Activated CD8-positive, alpha-beta T cell treated with anti-CD3 and anti-CD28 coated beads, Interleukin-2, amount 10 ng/mL, durations not matched to agents 7 days and 5 days (primary cell): ENCODE data around the gene NLE1. TPM values are rescaled to one million over a fixed set of nuclear protein-coding genes. Genes with fewer than 3 reads are reported as not detected.

Experiments
- ATAC-seq: fragments of 150-1000 bp; cut with Tn5 transposase; one replicate; pipeline ENCODE4 v1.10.0; 2021; ENCODE audit warnings: moderate library complexity
- CTCF ChIA-PET: fragments of 350-600 bp; sonication (Branson Sonifier 250); formaldehyde crosslinking; loops from one replicate; lab custom pipeline; 2021; ENCODE audit warnings: antibody characterized with exemption; lab: Charles Lee
- POLR2A ChIA-PET: fragments of 350-600 bp; sonication (Branson Sonifier 250); formaldehyde crosslinking; loops from one replicate; lab custom pipeline; 2021; ENCODE audit warnings: antibody characterized with exemption; lab: Charles Lee
- DNase-seq: peaks from one replicate; pipeline ENCODE4 v3.0.0-alpha.2; 2020
- H3K27ac Mint-ChIP-seq: one replicate; pipeline ENCODE4 v1.8.0; 2021; ENCODE audit warnings: mild to moderate bottlenecking, mixed read lengths
- H3K27me3 Mint-ChIP-seq: one replicate; pipeline ENCODE4 v1.8.0; 2021; ENCODE audit warnings: low read depth, mixed read lengths
- H3K36me3 Mint-ChIP-seq: one replicate; pipeline ENCODE4 v1.8.0; 2021; ENCODE audit warnings: low read depth, mixed read lengths
- H3K4me1 Mint-ChIP-seq: one replicate; pipeline ENCODE4 v1.8.0; 2021; ENCODE audit warnings: low read depth, mixed read lengths
- H3K4me3 Mint-ChIP-seq: one replicate; pipeline ENCODE4 v1.8.0; 2021; ENCODE audit warnings: mild to moderate bottlenecking, mixed read lengths
- H3K9me3 Mint-ChIP-seq: one replicate; pipeline ENCODE4 v1.8.0; 2022; ENCODE audit warnings: mixed read lengths; ENCODE audit not compliant: insufficient read depth
- total RNA-seq, 2 experiments: library from RNA; stranded (reverse); gene quantifications; one replicate each; pipeline ENCODE4 v1.2.3, GENCODE V29; 2021

NLE1 gene
- total RNA-seq, 2 experiments from 2014 or later: 22.1 to 23.3 TPM

- ChIA-PET POLR2A (interaction anchor here (0.6 to 2.3 kb wide), 8 partner anchors 7 to 64 kb away, joined by 3 to 11 read pairs (median 4); partner anchors contain the start of gene RFFL), CTCF (interaction anchor here (0.6 to 3.2 kb wide), 12 partner anchors 23 to 770 kb away, joined by 3 to 12 read pairs (median 4); partner anchors contain the start of gene RFFL)
- Mint-ChIP-seq H3K27ac (peak overlapping the region; percentile 86), H3K27me3 (no peaks in the 10 kb centered on the region), H3K36me3 (peaks cover 5% of the 10 kb centered on the region), H3K9me3 (no peaks in the 10 kb centered on the region), H3K4me1 (peaks cover 60% of the 10 kb centered on the region), H3K4me3 (peak overlapping the region; percentile 88)
- no peak for ATAC-seq
- no peak for DNase-seq
Observed at GRCh38 chr17:35086931-35087573, 55.1 kb downstream of the NLE1 start.

DNA sequence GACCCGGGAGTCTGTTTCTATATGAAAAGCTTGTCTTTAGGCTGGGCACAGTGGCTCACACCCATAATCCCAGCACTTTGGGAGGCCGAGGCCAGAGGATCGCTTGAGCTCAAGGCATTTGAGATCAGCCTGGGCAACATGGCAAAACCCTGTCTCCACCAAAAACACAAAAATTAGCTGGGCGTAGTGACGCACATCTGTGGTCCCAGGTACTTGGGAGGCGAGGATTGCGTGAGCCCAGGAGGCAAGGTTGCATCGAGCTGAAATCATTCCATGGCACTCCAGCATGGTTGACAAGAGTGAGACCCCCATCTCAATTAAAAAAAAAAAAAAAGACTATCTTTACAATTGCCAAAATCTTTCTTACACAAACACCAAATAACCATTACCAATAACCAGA, 55.9 kb downstream of the NLE1 start:
- ATAC-seq: no peak
- no peaks in the 10 kb centered on the region for H3K9me3 Mint-ChIP-seq
- H3K27me3 Mint-ChIP-seq: no peaks in the 10 kb centered on the region
- H3K4me3 Mint-ChIP-seq: no peak overlapping the region
- H3K27ac Mint-ChIP-seq: no peak overlapping the region
- peaks cover 6% of the 10 kb centered on the region for H3K36me3 Mint-ChIP-seq
- no peak for DNase-seq
- POLR2A ChIA-PET: interaction anchor here (0.6 to 2.3 kb wide), 3 partner anchors 22 to 40 kb away, joined by 3 to 11 read pairs (median 6); partner anchors contain the start of gene RFFL
- H3K4me1 Mint-ChIP-seq: peaks cover 67% of the 10 kb centered on the region
- CTCF ChIA-PET: interaction anchor here (0.7 to 3.2 kb wide), 7 partner anchors 13 to 93 kb away, joined by 3 to 11 read pairs (median 4); no protein-coding TSS in a partner anchor

- Mint-ChIP-seq H3K4me1 (peaks cover 71% of the 10 kb centered on the region), H3K9me3 (no peaks in the 10 kb centered on the region), H3K36me3 (peaks cover 9% of the 10 kb centered on the region), H3K27me3 (no peaks in the 10 kb centered on the region), H3K4me3 (no peak overlapping the region), H3K27ac (no peak overlapping the region)
- ChIA-PET CTCF (interaction anchor here (0.8 to 3.2 kb wide), 7 partner anchors 12 to 86 kb away, joined by 3 to 11 read pairs (median 4); partner anchors contain the start of gene RFFL), POLR2A (interaction anchor here (0.6 to 2.3 kb wide), 3 partner anchors 21 to 96 kb away, joined by 3 to 11 read pairs (median 6); partner anchors contain the start of gene RFFL)
- no peak for DNase-seq
- no peak for ATAC-seq
Observed at GRCh38 chr17:35084987-35085386, 57.1 kb downstream of the NLE1 start.

DNA sequence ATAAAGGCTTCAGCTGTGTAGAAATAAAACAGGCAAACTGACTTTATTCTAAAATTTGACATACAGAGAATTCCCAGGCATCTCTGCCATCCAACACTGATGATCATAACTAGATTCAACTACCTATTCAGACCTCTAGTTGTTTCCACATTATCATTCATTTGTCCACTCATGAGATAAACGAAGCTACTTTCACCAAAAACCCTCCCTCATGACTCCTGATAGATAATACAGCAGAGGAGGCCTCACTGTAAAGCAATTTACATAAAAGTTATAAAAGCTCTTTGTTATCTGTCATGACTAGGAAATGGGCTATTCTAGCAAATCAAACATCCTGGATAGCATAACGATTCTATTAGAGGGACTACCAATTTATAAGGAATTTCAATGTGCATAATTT, 59.0 kb downstream of the NLE1 start:
- POLR2A ChIA-PET: interaction anchor here (0.6 to 4.0 kb wide), 3 partner anchors 19 to 160 kb away, joined by 3 to 20 read pairs (median 3); partner anchors contain the start of genes RFFL and SLFN5
- Mint-ChIP-seq H3K4me1 (peaks cover 69% of the 10 kb centered on the region), H3K9me3 (no peaks in the 10 kb centered on the region), H3K4me3 (no peak overlapping the region), H3K27ac (no peak overlapping the region), H3K36me3 (peaks cover 16% of the 10 kb centered on the region), H3K27me3 (no peaks in the 10 kb centered on the region)
- CTCF ChIA-PET: interaction anchor here (0.9 to 4.7 kb wide), 7 partner anchors 10 to 102 kb away, joined by 4 to 30 read pairs (median 6); partner anchors contain the start of genes RAD51D and RFFL
- ATAC-seq: no peak
- no peak for DNase-seq

GRCh38 chr17:35082073-35082657, 59.9 kb downstream of the NLE1 start:
- ATAC-seq (no peak), DNase-seq (no peak)
- Mint-ChIP-seq H3K27ac (peak overlapping the region; percentile 84), H3K4me1 (peaks cover 63% of the 10 kb centered on the region), H3K4me3 (peak overlapping the region; percentile 53), H3K27me3 (no peaks in the 10 kb centered on the region), H3K9me3 (no peaks in the 10 kb centered on the region), H3K36me3 (peaks cover 18% of the 10 kb centered on the region)
- ChIA-PET POLR2A (interaction anchor here (0.9 to 4.0 kb wide), 4 partner anchors 18 to 161 kb away, joined by 3 to 20 read pairs (median 4); partner anchors contain the start of genes RFFL and SLFN5), CTCF (interaction anchor here (0.9 to 4.7 kb wide), 9 partner anchors 9 to 101 kb away, joined by 3 to 30 read pairs (median 4); partner anchors contain the start of genes RAD51D and RFFL)

DNA sequence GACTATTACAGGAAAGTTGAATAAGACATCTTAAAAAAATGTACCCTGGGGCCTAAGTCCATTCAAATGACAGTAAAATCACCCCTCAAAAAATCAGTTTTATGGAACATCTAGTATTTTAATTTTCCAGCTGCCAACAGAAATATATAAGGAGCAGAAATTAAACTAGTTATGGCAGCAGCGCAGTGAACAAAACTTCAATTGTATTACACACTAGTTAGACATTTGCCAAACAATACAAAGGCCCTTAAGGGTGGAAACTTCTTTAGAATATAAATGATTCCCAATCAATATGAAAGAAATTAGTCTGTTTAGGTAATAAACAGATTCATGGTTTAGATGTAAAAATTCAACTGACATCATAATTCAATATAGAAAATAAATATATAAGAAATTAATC, 60.5 kb downstream of the NLE1 start:
- DNase-seq (no peak), ATAC-seq (no peak)
- H3K36me3 Mint-ChIP-seq: peaks cover 20% of the 10 kb centered on the region
- no peaks in the 10 kb centered on the region for H3K9me3 Mint-ChIP-seq
- no peak overlapping the region for H3K27ac Mint-ChIP-seq
- H3K4me3 Mint-ChIP-seq: no peak overlapping the region
- no peaks in the 10 kb centered on the region for H3K27me3 Mint-ChIP-seq
- peaks cover 61% of the 10 kb centered on the region for H3K4me1 Mint-ChIP-seq
- POLR2A ChIA-PET: interaction anchor here (0.9 to 4.0 kb wide), 3 partner anchors 18 to 59 kb away, joined by 3 to 20 read pairs (median 4); partner anchors contain the start of gene RFFL
- CTCF ChIA-PET: interaction anchor here (0.8 to 4.7 kb wide), 9 partner anchors 9 to 82 kb away, joined by 3 to 30 read pairs (median 6); partner anchors contain the start of genes RAD51D and RFFL

DNA sequence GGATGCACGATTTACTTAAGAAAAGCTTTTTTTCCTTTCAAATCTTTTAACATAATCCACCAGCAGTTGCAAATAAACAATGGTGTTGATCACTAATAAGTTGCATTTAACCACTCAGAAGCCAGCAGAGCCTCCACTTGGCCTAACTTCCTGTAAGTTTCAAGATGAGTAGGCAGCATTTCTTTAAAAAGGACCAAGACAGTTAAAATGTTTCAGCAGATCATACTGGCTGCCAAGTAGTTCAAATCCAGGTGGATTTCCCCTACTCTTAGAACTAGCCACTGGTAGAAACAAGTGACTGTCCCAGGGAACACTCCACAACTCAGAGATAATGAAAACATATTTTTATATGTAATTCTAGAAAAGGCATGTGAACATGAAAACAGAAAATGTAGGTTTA, 61.6 kb downstream of the NLE1 start:
- peaks cover 57% of the 10 kb centered on the region for H3K4me1 Mint-ChIP-seq
- CTCF ChIA-PET: interaction anchor here (0.8 to 4.7 kb wide), 7 partner anchors 9 to 58 kb away, joined by 3 to 30 read pairs (median 6); partner anchors contain the start of genes RAD51D and RFFL
- POLR2A ChIA-PET: interaction anchor here (1.0 to 4.0 kb wide), 5 partner anchors 9 to 59 kb away, joined by 3 to 20 read pairs (median 4); partner anchors contain the start of genes RAD51D and RFFL
- H3K27ac Mint-ChIP-seq: peak overlapping the region; percentile 63
- H3K4me3 Mint-ChIP-seq: peak overlapping the region; percentile 29
- H3K9me3 Mint-ChIP-seq: no peaks in the 10 kb centered on the region
- ATAC-seq: peak; percentile 73
- H3K36me3 Mint-ChIP-seq: peaks cover 21% of the 10 kb centered on the region
- peak; percentile 49 for DNase-seq
- no peaks in the 10 kb centered on the region for H3K27me3 Mint-ChIP-seq

DNA sequence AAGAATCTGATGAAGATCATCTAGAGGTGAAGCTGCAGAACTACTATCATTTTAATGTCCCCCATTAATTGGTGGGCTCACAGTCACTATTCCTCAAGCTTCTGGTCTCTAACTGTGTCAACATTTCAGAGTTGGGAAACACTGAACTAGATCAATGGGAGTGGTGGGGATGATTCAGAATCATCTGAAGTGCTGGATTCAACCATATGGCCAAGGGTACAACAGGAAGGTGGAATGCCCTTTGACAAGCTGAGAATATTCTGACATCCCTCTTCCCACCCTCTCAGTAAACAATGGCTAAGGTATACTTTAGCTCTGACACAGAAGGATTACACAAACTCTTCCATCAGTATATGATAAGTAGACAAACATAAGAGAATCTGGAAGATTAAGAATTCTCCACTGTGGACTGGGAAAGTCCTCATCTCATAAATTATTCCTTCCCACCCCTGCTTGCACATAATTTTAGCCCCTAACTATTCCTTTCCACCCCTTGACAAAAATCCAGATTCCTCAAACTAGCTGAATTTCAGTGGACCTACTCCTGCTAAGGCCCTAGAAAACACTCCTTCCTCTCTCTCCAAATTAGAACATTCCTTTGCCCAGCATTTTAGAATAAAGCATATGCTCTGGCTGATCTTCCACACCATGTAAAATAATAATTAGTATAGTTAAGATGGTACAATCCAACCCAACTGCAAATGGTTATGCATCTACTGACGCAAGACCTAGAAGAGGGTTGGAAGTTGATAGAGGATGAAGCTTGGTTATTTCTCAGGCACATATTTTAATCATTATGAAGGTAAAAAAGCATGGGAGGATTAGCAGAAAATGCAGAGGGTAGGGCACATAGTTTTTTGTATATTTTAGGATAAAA, 62.3 kb downstream of the NLE1 start:
- Mint-ChIP-seq H3K36me3 (peaks cover 19% of the 10 kb centered on the region), H3K4me1 (peaks cover 59% of the 10 kb centered on the region), H3K27me3 (no peaks in the 10 kb centered on the region), H3K4me3 (no peak overlapping the region), H3K9me3 (no peaks in the 10 kb centered on the region), H3K27ac (peak overlapping the region; percentile 63)
- DNase-seq: no peak
- POLR2A ChIA-PET: interaction anchor here (0.6 to 4.0 kb wide), 9 partner anchors 8 to 507 kb away, joined by 3 to 20 read pairs (median 4); partner anchors contain the start of genes RAD51D and RFFL
- CTCF ChIA-PET: interaction anchor here (0.7 to 4.7 kb wide), 8 partner anchors 10 to 57 kb away, joined by 3 to 30 read pairs (median 4); partner anchors contain the start of gene RFFL
- no peak for ATAC-seq
